Endometrial microvascular endothelial cells (primary cell): ENCODE measurements around the gene ACBD4. TPM values are rescaled to one million over a fixed set of nuclear protein-coding genes. Genes with fewer than 3 reads are reported as not detected.

Experiments
- in situ Hi-C: cut with HindIII; loops from 2 replicates; pipeline ENCODE4 v1.10.0; 2017; ENCODE audit warnings: low sequenced_read_pairs, low pct_unique_long_range_greater_than_20kb; ENCODE audit errors: inconsistent ontology term
- total RNA-seq: library from RNA; depleted of rRNA; stranded (reverse); fragments of >200 nt; gene quantifications from one replicate; pipeline ENCODE4 v1.2.3, GENCODE V29; 2015; ENCODE audit errors: inconsistent ontology term

The ACBD4 gene
- total RNA-seq, 1 donor from 2014 or later, result 17.4 TPM

DNA sequence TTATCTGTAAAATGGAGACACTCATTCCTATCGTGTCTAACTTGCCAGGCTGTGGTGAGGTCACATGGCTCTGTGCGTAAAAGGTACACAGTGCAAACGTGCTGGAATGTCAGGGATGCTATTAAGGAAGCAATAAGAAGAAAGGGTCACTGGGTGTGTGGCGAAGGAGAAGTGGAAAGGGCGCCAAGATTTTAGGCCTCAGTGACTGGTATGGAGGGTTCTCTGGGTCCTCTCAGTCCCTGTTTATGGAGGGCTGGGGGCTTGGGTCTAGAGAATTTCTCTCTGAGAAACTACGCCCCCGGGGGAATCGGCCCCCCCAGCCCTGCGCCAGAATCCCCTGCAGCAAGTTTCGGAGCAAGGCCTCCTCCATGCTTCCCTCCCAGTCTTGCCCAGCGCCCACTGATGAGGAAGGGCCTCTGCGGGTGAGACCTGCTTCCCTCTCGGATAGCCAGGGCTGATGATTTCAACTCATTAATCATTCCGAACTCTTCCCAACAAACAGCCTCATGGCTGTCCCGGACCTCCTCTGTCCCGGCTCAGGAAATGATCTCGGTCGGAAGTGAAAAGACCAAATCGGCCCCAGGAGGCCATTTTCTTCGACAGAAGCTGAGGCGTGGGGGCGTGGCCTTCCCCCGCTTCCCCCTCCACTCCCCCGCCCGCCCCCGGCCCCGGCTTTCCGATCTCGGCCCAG, 11.5 kb downstream of the ACBD4 start:
- in situ Hi-C loops, result no loop called here

DNA sequence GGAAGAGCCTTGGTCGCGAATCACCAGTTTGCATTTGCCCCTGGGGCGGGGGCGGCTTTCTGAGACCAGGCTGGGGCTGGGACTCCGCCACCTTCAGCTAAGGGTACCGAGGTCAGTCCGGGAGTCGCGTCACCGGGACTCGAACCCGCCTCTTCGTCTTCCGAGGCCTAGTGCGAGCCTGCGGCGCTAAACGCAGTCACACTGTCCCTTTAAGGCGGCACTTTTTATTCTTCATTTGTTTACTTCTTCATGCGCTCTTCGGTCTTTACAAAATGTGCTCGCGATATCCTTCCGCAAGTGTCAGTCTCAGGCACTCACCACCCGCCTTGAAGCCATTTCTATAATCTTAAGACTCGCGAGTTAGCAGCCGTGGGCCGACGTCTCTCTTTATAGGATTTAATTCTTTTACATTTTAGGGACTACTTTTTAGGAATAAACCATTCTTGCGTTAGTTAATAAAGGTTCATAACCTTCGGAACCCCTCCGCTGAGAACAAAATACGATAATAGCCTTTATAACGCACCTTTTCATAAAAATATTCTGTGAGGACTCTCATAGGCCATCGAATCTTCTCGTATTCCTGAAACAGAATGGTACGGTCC, 12.2 kb downstream of the ACBD4 start:
- in situ Hi-C loops, result no loop called here

DNA sequence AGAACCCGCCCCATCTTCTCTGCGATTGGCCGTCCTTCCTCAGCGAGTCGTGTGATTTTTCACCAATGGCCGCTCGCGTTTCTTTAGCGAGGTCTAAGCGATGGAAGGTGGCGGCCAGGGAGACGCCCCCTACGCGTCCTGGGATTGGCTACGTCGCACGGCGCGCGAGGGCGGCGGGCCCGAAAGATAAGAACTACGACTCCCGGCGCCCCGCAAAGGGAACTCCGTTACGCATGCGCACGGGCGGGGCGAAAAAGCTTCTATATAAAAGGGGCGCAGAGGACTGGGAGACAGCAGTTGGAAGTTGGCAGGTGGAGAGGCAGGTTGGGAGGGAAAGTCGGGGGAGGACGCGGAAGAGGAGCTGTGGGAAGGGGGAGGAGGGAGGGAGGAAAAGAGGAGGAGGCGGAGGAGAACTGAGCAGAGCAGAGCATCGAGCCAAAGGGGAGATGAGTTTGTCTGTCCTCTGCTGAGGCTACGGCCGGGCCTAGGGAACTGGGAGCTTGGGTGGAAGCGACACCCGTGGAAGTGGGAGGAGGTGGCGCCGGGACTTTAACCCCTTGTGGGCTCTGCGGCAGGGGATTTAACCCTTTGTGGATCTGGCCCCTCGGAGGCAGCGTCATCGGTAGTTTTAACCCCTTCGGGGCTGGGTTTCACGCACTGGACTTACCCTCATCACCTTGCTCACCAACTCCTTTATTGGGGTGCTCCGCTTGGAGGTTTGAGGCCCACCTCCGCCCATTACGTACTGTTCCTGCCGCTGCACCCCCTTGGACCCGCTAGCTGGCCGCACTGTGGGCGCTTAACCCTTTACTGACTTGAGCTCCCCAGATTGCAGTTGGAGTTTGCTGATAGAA, 12.9 kb downstream of the ACBD4 start, which contains the start of gene HEXIM1:
Gene HEXIM1 (plus strand): TSS at position 293 of the 854 bp plus-strand sequence. CDS start 716 bp downstream, outside the sequence.
- in situ Hi-C loops, result no loop called here

DNA sequence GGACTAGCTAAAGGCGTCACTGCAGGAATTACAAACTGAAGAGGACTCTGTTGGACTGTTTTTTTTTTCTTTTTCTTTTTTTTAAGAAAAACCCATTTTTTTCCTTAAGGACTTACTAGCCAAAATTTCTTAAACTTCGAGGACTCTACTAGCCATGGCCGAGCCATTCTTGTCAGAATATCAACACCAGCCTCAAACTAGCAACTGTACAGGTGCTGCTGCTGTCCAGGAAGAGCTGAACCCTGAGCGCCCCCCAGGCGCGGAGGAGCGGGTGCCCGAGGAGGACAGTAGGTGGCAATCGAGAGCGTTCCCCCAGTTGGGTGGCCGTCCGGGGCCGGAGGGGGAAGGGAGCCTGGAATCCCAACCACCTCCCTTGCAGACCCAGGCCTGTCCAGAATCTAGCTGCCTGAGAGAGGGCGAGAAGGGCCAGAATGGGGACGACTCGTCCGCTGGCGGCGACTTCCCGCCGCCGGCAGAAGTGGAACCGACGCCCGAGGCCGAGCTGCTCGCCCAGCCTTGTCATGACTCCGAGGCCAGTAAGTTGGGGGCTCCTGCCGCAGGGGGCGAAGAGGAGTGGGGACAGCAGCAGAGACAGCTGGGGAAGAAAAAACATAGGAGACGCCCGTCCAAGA, 13.7 kb downstream of the ACBD4 start:
- in situ Hi-C loops, result no loop called here

GRCh38 chr17:45149669-45150664, 14.5 kb downstream of the ACBD4 start:
- in situ Hi-C loops, result no loop called here

- in situ Hi-C loops, result no loop called here
Measured at GRCh38 chr17:45150911-45151809, 15.7 kb downstream of the ACBD4 start.

- in situ Hi-C loops, result no loop called here
Measured at GRCh38 chr17:45155029-45155428, 19.5 kb downstream of the ACBD4 start.

GRCh38 chr17:45155483-45155882, 20.0 kb downstream of the ACBD4 start:
- in situ Hi-C loops, result no loop called here

DNA sequence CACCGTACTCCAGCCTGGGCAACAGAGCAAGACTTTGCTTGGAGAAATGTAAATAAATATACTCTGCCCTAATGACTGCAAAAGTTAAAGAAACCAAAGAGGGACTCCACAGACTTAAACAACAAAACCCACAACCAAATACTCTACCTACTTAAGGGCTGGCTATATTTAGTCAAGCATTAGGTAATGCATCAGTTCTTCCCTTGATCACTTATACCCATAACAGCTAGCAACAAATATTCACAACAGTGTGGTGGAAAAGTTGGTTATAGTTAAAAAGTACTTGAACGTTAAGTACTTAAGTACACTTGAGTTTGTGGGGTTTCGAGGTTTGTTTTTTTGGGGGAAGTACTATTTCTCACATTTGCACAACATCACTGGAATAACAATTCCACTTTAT, 20.8 kb downstream of the ACBD4 start:
- in situ Hi-C loops, result no loop called here

- in situ Hi-C loops, result no loop called here
Measured at GRCh38 chr17:45160447-45161287, 25.2 kb downstream of the ACBD4 start.

DNA sequence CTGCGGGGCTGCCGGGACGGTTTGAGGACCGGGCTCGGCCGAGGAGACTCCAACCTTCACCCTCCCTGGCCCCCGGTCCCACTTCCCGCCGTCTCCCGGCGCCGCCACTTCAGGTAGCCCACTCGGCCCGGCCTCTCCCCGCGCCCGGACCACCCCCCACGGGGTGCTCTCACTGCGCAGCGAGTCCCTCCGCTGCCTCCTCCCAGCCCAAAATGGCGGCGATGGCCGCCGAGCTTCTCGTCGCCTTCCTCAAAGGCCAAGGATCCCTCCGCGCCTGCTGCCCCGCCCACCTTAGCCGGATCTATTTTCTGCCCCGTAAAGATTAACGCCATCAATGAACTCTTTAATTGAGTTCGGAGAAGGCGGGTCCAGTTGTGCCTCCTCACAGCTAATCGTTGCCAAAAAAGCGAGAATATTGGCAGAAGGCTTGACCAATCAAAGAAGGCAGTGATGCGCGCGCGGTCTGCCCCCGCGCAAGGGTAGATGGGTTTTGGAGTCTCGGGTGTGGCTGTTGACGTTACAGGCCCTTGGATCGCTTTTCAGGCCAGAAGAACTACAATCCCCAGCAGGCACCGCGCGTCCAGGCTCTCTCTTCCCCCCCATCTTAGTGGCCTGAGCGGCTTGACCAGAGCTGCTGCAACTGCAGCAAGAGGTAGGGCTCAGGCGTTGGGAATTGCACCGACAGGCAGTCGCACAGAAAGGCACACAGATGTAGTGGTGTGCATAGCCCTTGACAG, 26.0 kb downstream of the ACBD4 start, which contains the start of gene HEXIM2:
Gene HEXIM2 (plus strand): TSS at position 588 of the 737 bp plus-strand sequence. CDS start 919 bp downstream, outside the sequence.
- in situ Hi-C loops, result no loop called here

GRCh38 chr17:45162025-45162687, 26.7 kb downstream of the ACBD4 start:
- in situ Hi-C loops, result no loop called here

- in situ Hi-C loops, result no loop called here
Measured at GRCh38 chr17:45164734-45165269, 29.3 kb downstream of the ACBD4 start.

DNA sequence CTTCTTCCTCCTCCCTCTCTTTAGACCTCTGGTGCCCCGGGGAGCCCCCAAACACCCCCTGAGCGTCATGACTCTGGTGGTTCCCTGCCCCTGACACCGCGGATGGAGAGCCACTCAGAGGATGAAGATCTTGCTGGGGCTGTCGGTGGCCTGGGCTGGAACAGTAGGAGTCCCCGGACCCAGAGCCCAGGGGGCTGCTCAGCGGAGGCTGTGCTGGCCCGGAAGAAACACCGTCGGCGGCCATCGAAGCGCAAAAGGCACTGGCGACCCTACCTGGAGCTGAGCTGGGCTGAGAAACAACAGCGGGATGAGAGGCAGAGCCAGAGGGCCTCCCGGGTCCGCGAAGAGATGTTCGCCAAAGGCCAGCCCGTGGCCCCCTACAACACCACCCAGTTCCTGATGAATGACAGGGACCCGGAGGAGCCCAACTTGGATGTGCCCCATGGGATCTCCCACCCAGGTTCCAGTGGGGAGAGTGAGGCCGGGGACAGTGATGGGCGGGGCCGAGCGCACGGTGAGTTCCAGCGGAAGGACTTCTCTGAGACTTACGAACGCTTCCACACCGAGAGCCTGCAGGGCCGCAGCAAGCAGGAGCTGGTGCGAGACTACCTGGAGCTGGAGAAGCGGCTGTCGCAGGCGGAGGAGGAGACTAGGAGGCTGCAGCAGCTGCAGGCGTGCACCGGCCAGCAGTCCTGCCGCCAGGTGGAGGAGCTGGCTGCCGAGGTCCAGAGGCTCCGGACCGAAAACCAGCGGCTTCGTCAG, 33.7 kb downstream of the ACBD4 start:
- in situ Hi-C loops, result no loop called here
